Measurements from ENCODE around the gene IDNK.
"Not testable (repeated sequence)": the region's sequence is repeated elsewhere in the genome, so short reads cannot be mapped to it uniquely, and the experiment has no call there.

Gene IDNK

DNA sequence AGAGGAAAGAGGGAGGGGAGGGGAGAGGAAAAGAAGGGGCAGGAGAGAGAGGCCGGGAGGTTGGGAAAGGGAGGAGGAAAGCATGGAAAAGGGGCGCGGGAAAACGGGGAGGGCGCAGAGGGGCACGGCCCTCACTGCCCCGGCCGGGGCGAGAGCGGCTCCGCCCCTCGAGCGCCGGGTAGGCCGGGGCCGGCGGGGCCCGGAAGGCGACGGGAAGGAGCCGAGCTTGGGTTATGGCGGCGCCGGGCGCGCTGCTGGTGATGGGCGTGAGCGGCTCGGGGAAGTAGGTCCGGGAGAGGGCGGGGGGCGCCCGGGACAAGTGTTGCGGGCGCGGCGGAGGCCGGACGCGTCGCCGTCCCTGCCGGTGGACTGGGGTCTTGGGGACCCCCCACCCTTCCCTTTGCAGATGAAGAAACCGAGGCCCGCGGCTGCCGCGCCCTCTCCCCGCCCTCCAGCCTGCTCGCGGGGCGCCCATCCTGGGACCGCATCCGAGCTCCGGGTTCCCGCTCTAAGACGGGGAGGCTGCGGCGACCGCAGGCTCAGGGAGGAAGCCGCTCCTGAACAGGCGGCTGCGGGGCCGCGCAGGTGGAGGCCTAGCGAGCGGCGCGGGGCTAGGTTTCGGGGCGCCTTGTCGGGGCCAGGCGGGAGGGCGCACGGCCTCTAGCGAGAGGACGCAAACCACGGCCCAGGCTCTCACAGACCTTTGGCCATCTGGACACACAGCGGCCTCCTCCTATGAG is at the start of gene IDNK:
Gene IDNK (plus strand): TSS at position 205 of the 740 bp plus-strand sequence. CDS start 29 bp downstream, at position 234.
- peak; percentile 55 for DNase-seq

- DNase-seq: no peak
These were observed 48.5 kb upstream of the IDNK start for GRCh38 chr9:83574482-83574881.

- DNase-seq: no peak
These were observed 40.9 kb upstream of the IDNK start for GRCh38 chr9:83582029-83582428.

GRCh38 chr9:83583151-83584014 is 39.6 kb upstream of the IDNK start:
- DNase-seq: no peak

- DNase-seq: no peak
These were observed 37.9 kb upstream of the IDNK start for GRCh38 chr9:83584995-83585394.

- no peak for DNase-seq
These were observed 34.7 kb upstream of the IDNK start for GRCh38 chr9:83588256-83588655.

- DNase-seq: peak; percentile 23
These were observed 25.9 kb upstream of the IDNK start for GRCh38 chr9:83596899-83597504.

GRCh38 chr9:83598487-83598886 is 24.5 kb upstream of the IDNK start:
- no peak for DNase-seq

DNA sequence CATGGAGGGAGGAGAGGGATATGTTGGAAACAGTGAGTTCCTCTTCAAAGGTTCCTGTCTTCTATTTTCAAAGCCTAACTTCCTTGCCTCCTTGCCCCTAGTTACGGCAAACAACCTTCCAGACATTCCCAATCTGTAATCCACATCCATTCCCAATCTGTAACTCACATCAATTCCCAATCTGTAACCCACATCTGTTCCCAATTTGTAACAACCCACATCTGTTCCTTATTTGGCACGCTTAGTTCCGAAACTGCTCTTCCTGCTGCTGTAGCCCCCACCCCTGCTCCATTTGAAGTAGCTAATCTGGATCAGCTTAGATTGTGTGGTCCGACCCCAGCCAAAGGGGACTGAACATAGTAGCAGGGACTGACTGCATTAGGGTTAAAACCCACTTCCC is 23.9 kb upstream of the IDNK start:
- DNase-seq: no peak

DNA sequence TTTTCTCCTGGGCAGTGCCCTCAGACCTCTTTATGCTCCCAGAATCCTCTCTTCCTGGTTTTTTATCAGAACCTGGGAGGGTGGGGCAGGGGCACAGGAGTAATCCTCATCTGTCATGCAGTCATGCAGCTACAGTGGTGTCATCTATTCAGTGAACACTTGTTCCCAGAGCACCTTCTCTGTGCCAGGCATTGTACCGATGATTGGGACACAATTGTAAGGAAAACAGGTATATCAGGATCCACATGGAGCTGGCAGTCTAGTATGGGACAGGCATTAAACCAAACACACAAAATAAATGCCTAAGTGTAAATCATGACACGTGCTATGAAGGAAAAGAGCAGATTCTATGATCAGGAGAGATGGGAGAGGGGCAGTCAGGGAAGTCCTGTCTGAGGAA is 21.5 kb upstream of the IDNK start:
- DNase-seq: no peak

DNA sequence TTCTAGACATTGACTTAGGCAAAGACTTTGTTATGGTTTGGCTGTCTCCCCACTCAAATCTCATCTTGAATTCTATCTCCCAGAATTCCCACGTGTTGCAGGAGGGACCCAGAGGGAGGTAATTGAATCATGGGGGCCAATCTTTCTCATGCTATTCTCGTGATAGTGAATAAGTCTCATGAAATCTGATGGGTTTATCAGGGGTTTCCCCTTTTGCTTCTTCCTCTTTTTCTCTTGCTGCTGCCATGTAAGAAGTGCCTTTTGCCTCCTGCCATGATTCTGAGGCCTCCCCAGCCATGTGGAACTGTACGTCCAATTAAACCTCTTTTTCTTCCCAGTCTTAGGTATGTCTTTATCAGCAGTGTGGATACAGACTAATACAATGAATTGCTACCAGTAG is 15.3 kb upstream of the IDNK start:
- DNase-seq: not testable (repeated sequence)

- not testable (repeated sequence) for DNase-seq
These were observed 9.6 kb upstream of the IDNK start for GRCh38 chr9:83613298-83613697.

DNA sequence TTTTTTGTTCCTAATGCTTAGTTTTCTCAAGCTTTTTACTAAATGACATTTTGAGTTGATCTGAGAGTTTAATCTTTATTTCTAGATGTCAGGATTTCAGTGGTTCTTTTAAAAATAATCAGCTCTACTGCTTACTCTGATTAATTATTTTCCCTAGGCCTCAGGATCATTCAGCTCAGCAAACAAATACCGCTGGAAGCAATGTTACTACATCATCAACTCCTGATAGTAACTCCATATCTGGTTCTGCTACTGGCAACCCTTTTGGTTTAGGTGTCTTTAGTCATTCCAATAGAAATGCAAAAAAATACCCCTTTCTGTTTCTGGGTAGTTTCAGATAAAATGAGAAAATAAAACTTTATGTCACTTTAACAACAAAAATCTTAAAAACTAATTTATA is 5.6 kb upstream of the IDNK start:
- no peak for DNase-seq

- DNase-seq: peak; percentile 38
These were observed 1.9 kb upstream of the IDNK start for GRCh38 chr9:83620841-83621636.

DNA sequence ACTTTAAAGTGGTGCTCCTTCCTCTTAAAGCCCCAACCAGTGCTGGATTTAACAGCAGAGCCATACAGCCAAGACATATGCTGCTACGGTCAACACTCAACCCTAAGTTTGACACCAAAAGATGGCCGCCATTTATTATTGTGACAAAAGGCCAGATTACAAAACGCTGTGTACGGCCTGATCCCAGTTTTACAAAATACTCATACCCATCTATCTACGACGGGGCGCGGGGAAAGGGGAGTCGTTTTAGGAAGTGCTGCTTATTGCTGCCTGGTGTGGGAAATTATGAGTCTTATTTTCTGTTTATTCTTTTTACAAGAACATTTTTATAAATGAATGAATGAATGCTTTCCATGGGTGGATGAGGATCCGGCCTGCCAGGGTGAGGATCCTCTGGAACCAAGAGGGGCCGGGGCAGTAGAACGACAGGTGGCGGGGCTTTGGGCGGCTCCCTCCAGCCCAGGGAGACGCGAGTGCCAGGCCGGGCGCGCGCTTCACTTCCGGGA is 457 bp upstream of the IDNK start:
- DNase-seq: no peak

DNA sequence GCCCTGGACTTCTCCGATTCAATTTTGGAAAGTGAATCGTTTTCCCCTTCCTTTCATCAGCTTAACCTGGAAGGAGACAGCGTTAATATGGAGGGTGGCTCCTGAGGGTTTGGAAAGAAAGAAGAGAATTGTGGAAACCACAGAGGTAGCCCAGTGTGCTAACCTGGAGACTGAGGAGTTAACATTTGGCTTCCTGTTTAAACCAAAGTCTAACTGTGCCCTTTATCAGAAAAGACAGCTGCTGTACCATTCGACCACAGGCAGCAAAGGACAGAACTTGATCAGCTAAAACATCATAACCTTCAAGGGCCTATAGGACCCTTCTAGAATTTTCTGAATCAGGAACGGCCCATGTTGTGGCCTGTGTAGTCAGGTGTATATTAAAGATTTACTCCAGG is 735 bp downstream of the IDNK start:
- no peak for DNase-seq

DNA sequence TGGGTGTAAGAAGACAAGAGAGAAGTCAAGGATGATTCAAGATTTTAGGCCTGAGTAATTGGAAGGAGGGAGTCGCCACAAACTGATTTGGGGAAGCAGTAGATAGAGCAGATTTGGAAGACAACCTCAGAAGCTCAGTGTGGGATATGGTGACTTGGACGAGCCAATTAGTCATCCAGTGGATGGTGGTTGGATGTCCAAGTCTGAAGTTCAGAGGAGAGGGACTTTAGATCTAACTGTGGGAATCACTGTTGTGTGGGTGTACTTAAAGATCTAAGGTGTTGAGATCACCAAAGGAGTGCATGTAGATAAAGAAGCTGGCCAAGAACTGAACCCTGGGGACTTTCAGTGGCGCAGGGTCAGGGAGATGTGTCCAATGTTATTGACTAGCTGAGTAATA is 2.2 kb downstream of the IDNK start:
- DNase-seq: no peak

- DNase-seq: no peak
These were observed 5.6 kb downstream of the IDNK start for GRCh38 chr9:83628540-83628939.

DNA sequence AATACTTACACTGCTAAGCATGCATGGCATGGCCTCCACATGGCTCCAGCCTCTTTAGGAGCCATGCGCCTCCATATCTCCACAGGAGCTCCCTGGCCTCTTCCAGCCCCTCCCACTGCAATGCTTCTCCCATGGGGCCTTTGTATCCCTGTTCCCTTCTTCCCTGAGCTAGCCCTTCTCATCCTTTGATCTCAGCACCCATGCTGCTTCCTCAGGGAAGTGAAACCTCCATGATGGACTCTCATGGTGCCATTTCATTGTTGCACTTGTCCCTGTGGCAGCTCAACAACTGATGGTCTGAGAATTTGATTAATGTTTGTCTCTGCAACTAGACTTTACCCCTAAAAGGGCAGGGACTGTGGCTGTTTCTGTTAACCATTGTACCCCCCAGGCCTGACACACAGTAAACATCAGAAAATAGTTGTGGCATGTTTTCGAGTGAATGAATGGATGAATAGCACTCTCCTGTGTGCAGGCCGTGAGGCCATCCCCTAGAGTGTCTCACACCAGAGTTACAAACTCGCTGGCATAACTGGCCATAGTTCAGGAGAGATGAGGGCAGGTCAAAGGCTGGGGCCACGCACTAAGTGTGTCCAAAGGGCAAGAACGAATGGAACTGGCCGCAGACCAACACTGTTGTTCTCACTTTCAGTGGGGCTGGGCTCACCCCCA is 6.6 kb downstream of the IDNK start:
- DNase-seq: no peak

DNA sequence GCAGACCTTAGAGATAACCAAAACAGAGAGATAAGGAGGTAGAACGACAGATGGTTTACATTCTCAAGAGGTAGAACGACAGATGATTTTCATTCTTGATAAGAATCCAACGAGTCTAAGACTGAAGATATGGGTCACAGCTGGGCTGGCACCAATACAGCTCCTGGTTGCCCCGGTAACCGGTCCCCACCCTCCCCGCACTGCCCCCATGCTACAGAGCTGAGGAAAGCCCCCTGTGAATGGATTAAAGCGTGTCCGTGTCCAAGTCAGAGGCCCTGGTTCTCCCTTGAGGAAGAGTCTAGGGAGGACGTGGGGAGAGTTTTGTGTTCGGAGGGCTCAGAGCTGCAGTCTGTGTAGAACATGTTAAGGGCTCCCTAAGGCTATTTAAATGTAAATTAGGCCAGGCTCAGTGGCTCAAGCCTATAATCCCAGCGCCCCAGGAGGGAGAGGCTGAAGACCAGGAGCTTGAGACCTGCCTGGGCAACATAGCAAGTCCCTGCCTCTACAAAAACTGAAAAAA is 8.1 kb downstream of the IDNK start:
- no peak for DNase-seq

GRCh38 chr9:83633255-83633654 is 10.3 kb downstream of the IDNK start:
- DNase-seq: no peak

DNA sequence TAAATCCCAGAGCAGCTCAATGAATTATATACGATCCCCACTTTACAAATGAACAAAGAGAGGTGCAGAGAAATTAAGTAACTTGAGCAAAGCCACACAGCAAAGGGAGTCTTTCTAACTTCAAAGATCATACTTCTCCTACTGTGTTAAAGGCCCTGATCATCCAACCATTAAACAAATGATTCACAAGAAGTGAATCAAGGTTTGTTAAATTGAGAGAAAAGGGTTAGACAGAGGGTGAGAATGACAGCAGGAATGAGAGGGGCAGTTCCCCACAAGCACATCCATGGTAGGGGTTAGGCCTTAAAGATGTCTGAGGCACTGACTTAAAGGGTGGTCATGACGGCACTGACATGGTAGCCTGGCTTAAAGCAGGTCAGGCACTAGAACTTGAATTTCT is 10.7 kb downstream of the IDNK start:
- no peak for DNase-seq

All from NCI-H2029 treated with DMSO at 0.1 percent for 48 hours (cell line).